Spleen (tissue), 11 donors: ENCODE results near the gene KCNQ1. TPM values are rescaled to one million over a fixed set of nuclear protein-coding genes. Genes with fewer than 3 reads are reported as not detected.

Experiments used
- DNase-seq: peaks from one replicate; pipeline ENCODE4 v3.0.0-alpha.2; 2020
- H3K27ac ChIP-seq, 8 donors: fragments of 200-600 bp; sonication (generic) in 7 of 8; 1 replicate in 4 of 8; 2 replicates in 4 of 8; pipeline versions ENCODE4 v1.5.0 to v1.8.0; 2016 to 2021; ENCODE audit warnings: inconsistent platforms in 4 of 8, mild to moderate bottlenecking in 4 of 8, moderate library complexity in 1 of 8
- H3K27me3 ChIP-seq, 7 donors: fragments of 200-600 bp; sonication (generic) in 6 of 7; replicated peaks in 1 of 7; 1 replicate in 4 of 7; 2 replicates in 3 of 7; pipeline versions ENCODE4 v1.5.0 to v1.8.0; 2016 to 2021; ENCODE audit warnings: inconsistent platforms in 3 of 7, mild to moderate bottlenecking in 1 of 7
- H3K36me3 ChIP-seq, 6 donors: fragments of 200-600 bp; sonication (generic) in 5 of 6; 1 replicate in 4 of 6; 2 replicates in 2 of 6; pipeline versions ENCODE4 v1.5.0 to v1.8.0; 2016 to 2021; ENCODE audit warnings: inconsistent platforms in 2 of 6
- H3K4me1 ChIP-seq, 6 donors: fragments of 200-600 bp; sonication (generic) in 5 of 6; 1 replicate in 3 of 6; 2 replicates in 3 of 6; pipeline versions ENCODE4 v1.5.0 to v1.8.0; 2016 to 2021; ENCODE audit warnings: inconsistent platforms in 3 of 6
- H3K4me3 ChIP-seq, 8 donors: fragments of 200-600 bp; sonication (generic) in 7 of 8; 1 replicate in 4 of 8; 2 replicates in 4 of 8; pipeline versions ENCODE4 v1.5.0 to v1.8.0; 2016 to 2021; ENCODE audit warnings: inconsistent platforms in 4 of 8, mild to moderate bottlenecking in 4 of 8, moderate library complexity in 2 of 8
- H3K9me3 ChIP-seq, 8 donors: fragments of 200-600 bp; sonication (generic) in 7 of 8; 1 replicate in 4 of 8; 2 replicates in 4 of 8; pipeline versions ENCODE4 v1.5.0 to v1.8.0; 2016 to 2021; ENCODE audit warnings: inconsistent platforms in 4 of 8
- POLR2A ChIP-seq, 3 donors: fragments of 450-650 bp; IDR thresholded peaks; one replicate each; pipeline ENCODE4 v1.5.1; 2017; ENCODE audit warnings: antibody characterized with exemption in 3 of 3, mild to moderate bottlenecking in 1 of 3
- POLR2AphosphoS5 ChIP-seq, 3 donors: sonication (generic); formaldehyde crosslinking; IDR thresholded peaks; one replicate each; pipeline ENCODE4 v1.5.1; 2017; ENCODE audit warnings: antibody characterized with exemption in 3 of 3
- WGBS, 5 donors: extraction: QIAGEN DNeasy Blood & Tissue Kit in 3 of 5; methylation state at CpG; one replicate each; pipeline versions ENCODE4 v1.1.5 to v1.1.7; 2013 to 2018; 5-methylcytosine and 5-hydroxymethylcytosine counted together
- intact Hi-C: fragments of 100-400 bp; cut with DNase I; formaldehyde crosslinking; loops from one replicate; pipeline ENCODE4 v1.15.0; 2023; ENCODE audit warnings: low total_unique reads
- polyA plus RNA-seq, 3 donors: library from polyadenylated mRNA; stranded (reverse); fragments of 200-250 nt; gene quantifications; one replicate each; pipeline ENCODE4 v1.2.1, GENCODE V29; 2013
- total RNA-seq, 7 donors: library from RNA; depleted of rRNA in 3 of 7; stranded (reverse); fragments of >200 nt in 3 of 7; fragmentation: NEBNext Ultra II Directional in 4 of 7; extraction: Animal tissue kit (Norgen Biotek cat#: 25700) in 4 of 7; gene quantifications; one replicate each; pipeline versions ENCODE4 v1.1.0 to v1.2.1, GENCODE V29; 2016 to 2021
- TF ChIP-seq, protein P1 (sequence below), 11 experiments: fragments of 200-600 bp in 7 of 11; fragments of 450-650 bp in 4 of 11; sonication (generic) in 4 of 11; IDR thresholded peaks in 8 of 11; conservative IDR thresholded peaks in 3 of 11; 1 replicate in 7 of 11; 2 replicates in 4 of 11; pipeline versions ENCODE4 v1.4.0 to v1.8.0; 2016 to 2021; ENCODE audit warnings: antibody characterized with exemption in 11 of 11, inconsistent platforms in 4 of 11, mild to moderate bottlenecking in 1 of 11
- donor health status: healthy with polysubstance abuse.
- donor health status: DM: no; HTN: no; CAD: no; lungs with moderate emphysema.
- donor health status: DM: no; HTN: no; CAD: no.
- donor health status: Bipolar disorder and iron deficiency.
- donor health status: healthy.
- donor health status: DM: no; HTN: no; CAD: no.
- donor health status: DM: yes; HTN: yes; CAD: no.

The KCNQ1 gene
- total and polyA plus RNA-seq, 10 donors, result 3.3 to 21.6 (median 13.5) TPM

DNA sequence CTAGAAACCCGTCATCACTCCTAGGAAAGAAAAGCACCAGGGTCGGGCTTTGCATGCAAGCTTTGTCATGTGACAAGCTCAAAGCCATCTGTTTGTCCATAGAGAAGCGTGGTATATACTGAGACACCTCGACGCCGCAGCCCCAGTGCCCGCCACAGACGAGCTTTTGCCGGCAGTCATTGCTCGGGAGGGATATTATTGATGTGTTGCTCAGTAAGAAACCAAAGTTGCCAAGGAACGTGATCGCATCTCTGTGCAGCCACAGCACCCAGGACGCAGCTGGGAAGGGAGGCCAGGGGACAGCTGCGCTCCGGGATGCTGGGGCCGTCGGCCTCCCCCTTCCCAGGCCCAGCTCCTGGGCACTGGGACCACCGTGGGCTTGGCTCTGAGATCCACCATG lies 344.5 kb downstream of the KCNQ1 start:
- Histone ChIP-seq H3K4me3 (no peak overlapping the region), H3K27me3 (peaks cover 0 to 36% (median 0%) of the 10 kb centered on the region in 7 donors), H3K4me1 (peaks cover 0 to 18% (median 13%) of the 10 kb centered on the region in 6 donors), H3K36me3 (peaks cover 0 to 4% (median 0%) of the 10 kb centered on the region in 6 donors), H3K27ac (no peak overlapping the region), H3K9me3 (no peaks in the 10 kb centered on the region)
- WGBS, 5 donors, result 86 to 95% (median 93%) methylated on average over 14 to 18 of the region's 18 CpGs
- TF ChIP-seq POLR2A (IDR thresholded peaks at IDR 0.05) (no peak), POLR2AphosphoS5 (IDR thresholded peaks at IDR 0.05) (no peak)
- TF ChIP-seq, protein P1, sequence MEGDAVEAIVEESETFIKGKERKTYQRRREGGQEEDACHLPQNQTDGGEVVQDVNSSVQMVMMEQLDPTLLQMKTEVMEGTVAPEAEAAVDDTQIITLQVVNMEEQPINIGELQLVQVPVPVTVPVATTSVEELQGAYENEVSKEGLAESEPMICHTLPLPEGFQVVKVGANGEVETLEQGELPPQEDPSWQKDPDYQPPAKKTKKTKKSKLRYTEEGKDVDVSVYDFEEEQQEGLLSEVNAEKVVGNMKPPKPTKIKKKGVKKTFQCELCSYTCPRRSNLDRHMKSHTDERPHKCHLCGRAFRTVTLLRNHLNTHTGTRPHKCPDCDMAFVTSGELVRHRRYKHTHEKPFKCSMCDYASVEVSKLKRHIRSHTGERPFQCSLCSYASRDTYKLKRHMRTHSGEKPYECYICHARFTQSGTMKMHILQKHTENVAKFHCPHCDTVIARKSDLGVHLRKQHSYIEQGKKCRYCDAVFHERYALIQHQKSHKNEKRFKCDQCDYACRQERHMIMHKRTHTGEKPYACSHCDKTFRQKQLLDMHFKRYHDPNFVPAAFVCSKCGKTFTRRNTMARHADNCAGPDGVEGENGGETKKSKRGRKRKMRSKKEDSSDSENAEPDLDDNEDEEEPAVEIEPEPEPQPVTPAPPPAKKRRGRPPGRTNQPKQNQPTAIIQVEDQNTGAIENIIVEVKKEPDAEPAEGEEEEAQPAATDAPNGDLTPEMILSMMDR (IDR thresholded peaks at IDR 0.05 in 8 of 11, conservative IDR thresholded peaks at IDR 0.05 in 3 of 11), result no peak
- intact Hi-C loops, result no loop called here
- peak; percentile 48 for DNase-seq

DNA sequence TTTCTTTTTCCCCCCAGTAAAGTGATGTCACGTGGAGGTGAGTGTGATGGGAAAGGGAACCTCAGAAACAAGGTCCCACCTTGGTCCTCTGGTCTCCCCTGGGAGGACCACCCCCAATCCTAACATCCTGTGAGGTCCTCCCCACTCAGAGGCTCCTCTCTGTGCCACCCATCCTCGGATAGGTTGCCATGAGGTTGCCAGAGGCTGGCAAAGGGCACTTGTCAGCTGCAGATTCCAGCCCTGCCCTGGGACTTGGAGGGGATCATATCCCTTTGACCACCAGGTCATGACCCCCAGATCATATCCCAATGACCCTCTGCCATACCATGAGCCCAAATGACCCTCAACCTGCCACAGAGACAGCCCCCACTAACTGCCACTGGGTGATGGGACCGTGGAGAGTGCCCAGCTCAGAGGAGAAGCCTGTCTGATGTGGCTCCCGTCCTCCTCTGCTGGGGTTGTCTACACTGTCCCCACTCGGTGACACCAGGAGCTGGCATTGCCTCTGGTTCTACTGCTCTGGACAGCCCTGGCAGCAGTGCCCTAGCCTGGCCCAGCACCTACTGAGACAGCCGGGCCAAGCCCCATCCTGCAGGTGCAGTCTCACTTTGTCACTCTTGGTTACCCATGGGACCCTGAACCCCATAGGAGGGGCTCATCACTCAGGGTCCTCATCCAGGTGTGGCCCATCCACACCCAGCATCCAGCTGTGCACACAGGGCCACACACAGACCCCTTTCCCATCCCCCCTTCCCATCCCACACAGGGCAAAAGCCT lies 345.2 kb downstream of the KCNQ1 start:
- intact Hi-C loops, result no loop called here
- no peak for DNase-seq
- 83 to 92% (median 87%) methylated on average over 4 to 6 of the region's 6 CpGs for WGBS, 5 donors

DNA sequence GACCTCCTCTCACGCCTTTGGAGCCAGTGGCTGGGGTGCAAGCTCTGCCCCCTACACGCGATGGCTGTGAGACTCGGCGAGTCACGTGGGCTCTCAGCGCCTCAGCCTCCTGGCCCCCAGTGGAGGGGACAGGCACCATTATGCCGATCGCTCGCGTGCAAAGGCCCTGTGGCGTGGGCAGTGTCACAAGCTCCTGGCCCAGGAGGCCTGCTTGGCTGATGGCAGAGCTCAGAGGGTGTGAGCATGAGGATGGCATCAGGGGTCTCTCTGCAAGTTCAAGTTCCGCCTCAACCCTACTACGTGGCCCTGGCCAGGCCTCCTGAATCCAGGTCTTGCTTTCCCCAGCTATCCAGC lies 345.7 kb downstream of the KCNQ1 start:
- TF ChIP-seq, protein P1 (IDR thresholded peaks at IDR 0.05 in 8 of 11, conservative IDR thresholded peaks at IDR 0.05 in 3 of 11), result no peak
- no peak for TF ChIP-seq POLR2A (IDR thresholded peaks at IDR 0.05)
- no peak for TF ChIP-seq POLR2AphosphoS5 (IDR thresholded peaks at IDR 0.05)
- Histone ChIP-seq H3K36me3 (peaks cover 0 to 4% (median 0%) of the 10 kb centered on the region in 6 donors), H3K4me1 (peaks cover 0 to 18% (median 13%) of the 10 kb centered on the region in 6 donors), H3K27ac (no peak overlapping the region), H3K4me3 (no peak overlapping the region), H3K9me3 (no peaks in the 10 kb centered on the region), H3K27me3 (peaks cover 0 to 36% (median 0%) of the 10 kb centered on the region in 7 donors)
- 94 to 98% (median 96%) methylated on average over 10 to 14 of the region's 14 CpGs for WGBS, 5 donors
- DNase-seq, result peak; percentile 61
- intact Hi-C loops, result no loop called here

More for the DNA sequence above, 345.2 kb downstream of the KCNQ1 start:
- Histone ChIP-seq H3K27me3 (peaks cover 0 to 36% (median 0%) of the 10 kb centered on the region in 7 donors), H3K27ac (no peak overlapping the region), H3K4me3 (no peak overlapping the region), H3K9me3 (no peaks in the 10 kb centered on the region), H3K36me3 (peaks cover 0 to 4% (median 0%) of the 10 kb centered on the region in 6 donors), H3K4me1 (peaks cover 0 to 18% (median 13%) of the 10 kb centered on the region in 6 donors)
- TF ChIP-seq POLR2AphosphoS5 (IDR thresholded peaks at IDR 0.05), result no peak
- no peak for TF ChIP-seq POLR2A (IDR thresholded peaks at IDR 0.05)
- TF ChIP-seq, protein P1 (IDR thresholded peaks at IDR 0.05 in 8 of 11, conservative IDR thresholded peaks at IDR 0.05 in 3 of 11), result no peak

DNA sequence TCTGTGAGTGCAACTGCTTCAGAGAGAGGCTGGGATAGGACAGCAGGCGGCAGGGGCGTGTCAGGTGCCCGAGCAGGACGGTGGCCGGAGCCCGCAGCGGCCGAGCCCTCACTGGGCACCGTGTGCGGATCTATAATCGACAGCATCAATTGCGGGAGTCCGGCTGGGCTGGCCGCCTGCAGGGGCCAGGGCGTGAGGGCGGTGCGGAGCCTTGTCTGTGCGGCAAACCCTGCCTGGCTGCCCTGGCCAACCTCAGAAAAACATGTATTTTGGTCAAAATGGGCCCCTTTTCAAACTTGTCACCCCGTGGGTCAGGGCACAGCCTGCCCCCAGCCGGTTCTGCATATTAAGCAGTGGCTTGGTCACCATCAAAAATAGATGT lies 346.3 kb downstream of the KCNQ1 start:
- Histone ChIP-seq H3K27me3 (peaks cover 0 to 36% (median 0%) of the 10 kb centered on the region in 7 donors), H3K27ac (peak overlapping the region in 1 of 8 donors; percentile 41), H3K4me3 (peak overlapping the region; percentile 31 to 68 (median 40)), H3K4me1 (peaks cover 0 to 18% (median 13%) of the 10 kb centered on the region in 6 donors), H3K9me3 (no peaks in the 10 kb centered on the region), H3K36me3 (peaks cover 0 to 4% (median 0%) of the 10 kb centered on the region in 6 donors)
- WGBS, 5 donors, result 80 to 90% (median 84%) methylated on average over 18 to 20 of the region's 20 CpGs
- no peak for TF ChIP-seq POLR2A (IDR thresholded peaks at IDR 0.05)
- no peak for TF ChIP-seq POLR2AphosphoS5 (IDR thresholded peaks at IDR 0.05)
- TF ChIP-seq, protein P1 (IDR thresholded peaks at IDR 0.05 in 8 of 11, conservative IDR thresholded peaks at IDR 0.05 in 3 of 11), result no peak
- peak; percentile 66 for DNase-seq
- intact Hi-C loops, result no loop called here
